H1 (cell line): ENCODE data around the gene MBD3L5.

ENCODE experiments used
- EZH2 ChIP-seq: fragments of 200-600 bp; sonication (generic); IDR thresholded peaks from 2 replicates; pipeline ENCODE4 v1.7.1; 2012; ENCODE audit warnings: low read depth, mild to moderate bottlenecking, moderate library complexity, low read length, inconsistent platforms; ENCODE audit not compliant: severe bottlenecking
- SIRT6 ChIP-seq: IDR thresholded peaks from one replicate; pipeline ENCODE4 v1.7.1; 2012; ENCODE audit warnings: low read length, inconsistent platforms
- TEAD4 ChIP-seq: IDR thresholded peaks from 2 replicates; pipeline ENCODE4 v1.6.1; 2012; ENCODE audit warnings: low read depth, low read length, inconsistent platforms, mixed read lengths
- YY1 ChIP-seq: IDR thresholded peaks from 2 replicates; pipeline ENCODE4 v1.6.1; 2011; ENCODE audit warnings: low read depth, mild to moderate bottlenecking, low read length
- TF ChIP-seq, protein P1 (sequence below): IDR thresholded peaks from 2 replicates; pipeline ENCODE4 v1.6.1; 2012; ENCODE audit warnings: low read length, inconsistent platforms
- TF ChIP-seq, protein P2 (sequence below): IDR thresholded peaks from 2 replicates; pipeline ENCODE4 v1.6.1; 2012; ENCODE audit warnings: inconsistent platforms
- TF ChIP-seq, protein P3 (sequence below), 3 experiments: IDR thresholded peaks; 1 replicate in 2 of 3; 2 replicates in 1 of 3; pipeline versions ENCODE4 v1.5.1 to v1.6.1; 2011; ENCODE audit warnings: low read length in 3 of 3, mild to moderate bottlenecking in 3 of 3, inconsistent platforms in 2 of 3, low read depth in 1 of 3, moderate library complexity in 1 of 3; ENCODE audit not compliant: insufficient read depth in 1 of 3; ENCODE audit errors: control extremely low read depth in 1 of 3
- TF ChIP-seq, protein P4 (sequence below): IDR thresholded peaks from 2 replicates; pipeline ENCODE4 v1.6.1; 2011; ENCODE audit warnings: low read length, improper control_type of control experiment

DNA sequence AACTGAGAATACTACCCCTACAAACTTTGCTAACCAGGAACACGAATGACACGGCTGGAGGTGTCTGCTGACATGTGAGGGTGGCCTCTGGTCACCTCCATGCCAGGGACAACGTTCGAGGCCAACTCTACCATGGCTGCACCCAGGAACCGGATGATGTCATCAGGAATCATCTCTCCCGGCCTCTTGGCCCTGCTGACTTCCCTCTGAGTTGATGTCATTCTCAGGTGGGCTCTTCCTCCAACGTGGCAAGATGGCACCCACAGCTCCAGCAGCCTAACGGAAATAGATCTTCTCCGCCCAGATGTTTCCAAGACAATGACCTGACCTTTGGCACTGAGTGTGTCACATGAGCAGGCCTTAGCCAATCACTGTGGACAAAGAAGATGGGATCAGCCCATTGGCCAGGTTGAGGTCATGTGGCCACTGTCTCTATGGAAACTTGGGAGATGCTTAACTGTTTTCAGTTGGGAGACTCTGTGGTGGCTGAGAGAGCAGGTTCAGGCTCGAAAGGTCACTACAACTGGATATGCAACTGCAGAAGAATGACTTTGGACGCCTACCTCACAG is 24.2 kb upstream of the MBD3L5 start:
- TF ChIP-seq, protein P1, sequence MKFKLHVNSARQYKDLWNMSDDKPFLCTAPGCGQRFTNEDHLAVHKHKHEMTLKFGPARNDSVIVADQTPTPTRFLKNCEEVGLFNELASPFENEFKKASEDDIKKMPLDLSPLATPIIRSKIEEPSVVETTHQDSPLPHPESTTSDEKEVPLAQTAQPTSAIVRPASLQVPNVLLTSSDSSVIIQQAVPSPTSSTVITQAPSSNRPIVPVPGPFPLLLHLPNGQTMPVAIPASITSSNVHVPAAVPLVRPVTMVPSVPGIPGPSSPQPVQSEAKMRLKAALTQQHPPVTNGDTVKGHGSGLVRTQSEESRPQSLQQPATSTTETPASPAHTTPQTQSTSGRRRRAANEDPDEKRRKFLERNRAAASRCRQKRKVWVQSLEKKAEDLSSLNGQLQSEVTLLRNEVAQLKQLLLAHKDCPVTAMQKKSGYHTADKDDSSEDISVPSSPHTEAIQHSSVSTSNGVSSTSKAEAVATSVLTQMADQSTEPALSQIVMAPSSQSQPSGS = no peak
- TF ChIP-seq, protein P2, sequence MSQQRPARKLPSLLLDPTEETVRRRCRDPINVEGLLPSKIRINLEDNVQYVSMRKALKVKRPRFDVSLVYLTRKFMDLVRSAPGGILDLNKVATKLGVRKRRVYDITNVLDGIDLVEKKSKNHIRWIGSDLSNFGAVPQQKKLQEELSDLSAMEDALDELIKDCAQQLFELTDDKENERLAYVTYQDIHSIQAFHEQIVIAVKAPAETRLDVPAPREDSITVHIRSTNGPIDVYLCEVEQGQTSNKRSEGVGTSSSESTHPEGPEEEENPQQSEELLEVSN = no peak
- no peak for TF ChIP-seq SIRT6
- TF ChIP-seq, protein P3, sequence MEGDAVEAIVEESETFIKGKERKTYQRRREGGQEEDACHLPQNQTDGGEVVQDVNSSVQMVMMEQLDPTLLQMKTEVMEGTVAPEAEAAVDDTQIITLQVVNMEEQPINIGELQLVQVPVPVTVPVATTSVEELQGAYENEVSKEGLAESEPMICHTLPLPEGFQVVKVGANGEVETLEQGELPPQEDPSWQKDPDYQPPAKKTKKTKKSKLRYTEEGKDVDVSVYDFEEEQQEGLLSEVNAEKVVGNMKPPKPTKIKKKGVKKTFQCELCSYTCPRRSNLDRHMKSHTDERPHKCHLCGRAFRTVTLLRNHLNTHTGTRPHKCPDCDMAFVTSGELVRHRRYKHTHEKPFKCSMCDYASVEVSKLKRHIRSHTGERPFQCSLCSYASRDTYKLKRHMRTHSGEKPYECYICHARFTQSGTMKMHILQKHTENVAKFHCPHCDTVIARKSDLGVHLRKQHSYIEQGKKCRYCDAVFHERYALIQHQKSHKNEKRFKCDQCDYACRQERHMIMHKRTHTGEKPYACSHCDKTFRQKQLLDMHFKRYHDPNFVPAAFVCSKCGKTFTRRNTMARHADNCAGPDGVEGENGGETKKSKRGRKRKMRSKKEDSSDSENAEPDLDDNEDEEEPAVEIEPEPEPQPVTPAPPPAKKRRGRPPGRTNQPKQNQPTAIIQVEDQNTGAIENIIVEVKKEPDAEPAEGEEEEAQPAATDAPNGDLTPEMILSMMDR (IDR thresholded peaks at IDR 0.05; ENCODE audit: control extremely low read depth in 1 of 3, insufficient read depth in 1 of 3, low read depth in 1 of 3, low read length in 3 of 3) = no peak
- TF ChIP-seq, protein P4, sequence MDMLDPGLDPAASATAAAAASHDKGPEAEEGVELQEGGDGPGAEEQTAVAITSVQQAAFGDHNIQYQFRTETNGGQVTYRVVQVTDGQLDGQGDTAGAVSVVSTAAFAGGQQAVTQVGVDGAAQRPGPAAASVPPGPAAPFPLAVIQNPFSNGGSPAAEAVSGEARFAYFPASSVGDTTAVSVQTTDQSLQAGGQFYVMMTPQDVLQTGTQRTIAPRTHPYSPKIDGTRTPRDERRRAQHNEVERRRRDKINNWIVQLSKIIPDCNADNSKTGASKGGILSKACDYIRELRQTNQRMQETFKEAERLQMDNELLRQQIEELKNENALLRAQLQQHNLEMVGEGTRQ = no peak
- TF ChIP-seq YY1 = no peak
- TF ChIP-seq TEAD4 = no peak
- TF ChIP-seq EZH2 = no peak
